Tibial nerve (tissue), 4 donors: ENCODE data around the gene OOEP. TPM values are rescaled to one million over a fixed set of nuclear protein-coding genes. Genes with fewer than 3 reads are reported as not detected.

Experiments
- DNase-seq, 2 donors: peaks; one replicate each; pipeline ENCODE4 v3.0.0-alpha.2; 2019; ENCODE audit warnings: low spot score in 2 of 2
- H3K27ac ChIP-seq, 4 donors: fragments of 200-600 bp; sonication (generic) in 3 of 4; one replicate each; pipeline ENCODE4 v1.5.1; 2017 to 2019; ENCODE audit warnings: mild to moderate bottlenecking in 1 of 4
- H3K27me3 ChIP-seq, 2 donors: fragments of 200-600 bp; sonication (generic) in 1 of 2; one replicate each; pipeline versions ENCODE4 v1.5.1 to v1.6.0; 2017 to 2019
- H3K36me3 ChIP-seq, 3 donors: fragments of 200-600 bp; sonication (generic); one replicate each; pipeline ENCODE4 v1.5.1; 2018 to 2019
- H3K4me1 ChIP-seq, 4 donors: fragments of 200-600 bp; sonication (generic) in 3 of 4; one replicate each; pipeline ENCODE4 v1.5.1; 2017 to 2019
- H3K4me3 ChIP-seq, 4 donors: fragments of 200-600 bp; sonication (generic) in 3 of 4; one replicate each; pipeline ENCODE4 v1.5.1; 2017 to 2019; ENCODE audit warnings: mild to moderate bottlenecking in 1 of 4, moderate library complexity in 1 of 4
- H3K9me3 ChIP-seq, 4 donors: fragments of 200-600 bp; sonication (generic) in 3 of 4; one replicate each; pipeline ENCODE4 v1.5.1; 2017 to 2019
- EP300 ChIP-seq, 2 donors: sonication (generic); formaldehyde crosslinking; IDR thresholded peaks; one replicate each; pipeline ENCODE4 v1.6.1; 2017; ENCODE audit warnings: antibody characterized with exemption in 2 of 2, mild to moderate bottlenecking in 1 of 2
- POLR2A ChIP-seq, 2 donors: fragments of 450-650 bp; IDR thresholded peaks; one replicate each; pipeline ENCODE4 v1.6.1; 2017; ENCODE audit warnings: antibody characterized with exemption in 2 of 2, mild to moderate bottlenecking in 2 of 2, moderate library complexity in 2 of 2
- WGBS, 2 donors: methylation state at CpG; one replicate each; pipeline ENCODE4 v1.1.5; 2018; 5-methylcytosine and 5-hydroxymethylcytosine counted together
- total RNA-seq, 4 donors: library from RNA; depleted of rRNA; stranded (reverse); fragments of >200 nt; gene quantifications; one replicate each; pipeline ENCODE4 v1.1.0, GENCODE V29; 2016
- TF ChIP-seq, protein P1 (sequence below), 5 experiments: fragments of 200-600 bp in 3 of 5; fragments of 450-650 bp in 2 of 5; sonication (generic) in 3 of 5; IDR thresholded peaks; one replicate each; pipeline ENCODE4 v1.5.1; 2016 to 2019; ENCODE audit warnings: antibody characterized with exemption in 5 of 5, mild to moderate bottlenecking in 3 of 5, moderate library complexity in 2 of 5

The OOEP gene
- total RNA-seq, 4 donors from 2014 or later = not detected

DNA sequence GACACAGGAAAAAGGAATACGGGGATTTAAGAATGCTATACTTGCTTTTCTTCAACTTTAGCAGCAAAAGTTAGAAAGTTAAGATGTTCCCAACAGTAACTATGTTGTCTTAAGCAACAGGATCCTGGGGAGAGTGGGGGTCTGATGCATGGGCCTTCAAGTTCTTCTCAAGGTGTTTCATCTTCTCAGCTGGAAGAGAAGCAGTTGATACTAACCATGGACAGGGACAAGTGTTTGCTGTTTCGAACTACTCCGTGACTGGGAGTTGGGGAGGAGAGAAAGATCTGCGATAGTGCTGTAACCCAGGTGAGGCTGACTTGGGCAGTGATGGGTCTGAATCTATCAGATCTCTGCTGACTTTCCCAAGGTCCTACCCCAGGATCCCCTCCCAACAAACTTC lies 1.0 kb downstream of the OOEP start:
- no peaks in the 10 kb centered on the region for H3K4me1 ChIP-seq
- no peaks in the 10 kb centered on the region for H3K27me3 ChIP-seq
- DNase-seq = no peak
- H3K27ac ChIP-seq = no peak overlapping the region
- WGBS, 2 donors = 81 to 89% methylated on average over 4 of the region's 4 CpGs
- H3K36me3 ChIP-seq = no peaks in the 10 kb centered on the region
- TF ChIP-seq EP300 (IDR thresholded peaks at IDR 0.05) (no peak), POLR2A (IDR thresholded peaks at IDR 0.05) (no peak)
- TF ChIP-seq, protein P1, sequence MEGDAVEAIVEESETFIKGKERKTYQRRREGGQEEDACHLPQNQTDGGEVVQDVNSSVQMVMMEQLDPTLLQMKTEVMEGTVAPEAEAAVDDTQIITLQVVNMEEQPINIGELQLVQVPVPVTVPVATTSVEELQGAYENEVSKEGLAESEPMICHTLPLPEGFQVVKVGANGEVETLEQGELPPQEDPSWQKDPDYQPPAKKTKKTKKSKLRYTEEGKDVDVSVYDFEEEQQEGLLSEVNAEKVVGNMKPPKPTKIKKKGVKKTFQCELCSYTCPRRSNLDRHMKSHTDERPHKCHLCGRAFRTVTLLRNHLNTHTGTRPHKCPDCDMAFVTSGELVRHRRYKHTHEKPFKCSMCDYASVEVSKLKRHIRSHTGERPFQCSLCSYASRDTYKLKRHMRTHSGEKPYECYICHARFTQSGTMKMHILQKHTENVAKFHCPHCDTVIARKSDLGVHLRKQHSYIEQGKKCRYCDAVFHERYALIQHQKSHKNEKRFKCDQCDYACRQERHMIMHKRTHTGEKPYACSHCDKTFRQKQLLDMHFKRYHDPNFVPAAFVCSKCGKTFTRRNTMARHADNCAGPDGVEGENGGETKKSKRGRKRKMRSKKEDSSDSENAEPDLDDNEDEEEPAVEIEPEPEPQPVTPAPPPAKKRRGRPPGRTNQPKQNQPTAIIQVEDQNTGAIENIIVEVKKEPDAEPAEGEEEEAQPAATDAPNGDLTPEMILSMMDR (IDR thresholded peaks at IDR 0.05) = no peak
- peaks cover 0 to 33% (median 0%) of the 10 kb centered on the region in 4 donors for H3K9me3 ChIP-seq
- H3K4me3 ChIP-seq = no peak overlapping the region

DNA sequence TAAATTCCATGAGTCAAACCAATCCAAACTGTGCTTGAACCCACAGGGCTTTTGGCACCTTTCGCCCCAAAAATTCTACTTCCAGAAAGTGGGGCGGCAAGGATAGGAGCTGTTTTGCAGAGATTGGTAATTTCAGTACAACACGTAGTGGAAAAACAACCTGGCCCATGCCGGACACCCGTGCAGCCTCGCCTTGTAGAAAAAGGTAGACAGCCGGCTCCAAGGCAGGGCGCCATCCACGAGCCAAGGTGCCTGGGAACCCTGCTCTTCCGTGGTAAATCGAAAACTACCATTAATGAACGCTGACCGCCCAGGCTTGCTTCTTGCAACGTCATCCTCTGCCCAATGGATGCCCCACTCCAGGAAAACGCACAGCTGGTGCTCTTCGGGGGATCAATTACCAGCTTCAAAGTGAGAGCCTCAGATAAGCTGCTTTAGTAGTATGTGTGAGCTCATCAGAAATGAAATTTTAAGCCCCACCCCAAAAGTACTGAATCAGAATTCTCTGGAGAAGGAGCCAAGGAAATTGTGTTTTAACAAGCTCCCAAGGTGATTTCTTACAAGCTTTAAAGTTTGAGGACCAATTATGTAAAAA lies 1.8 kb downstream of the OOEP start:
- no peak for DNase-seq
- H3K4me1 ChIP-seq = no peaks in the 10 kb centered on the region
- H3K27ac ChIP-seq = no peak overlapping the region
- no peak overlapping the region for H3K4me3 ChIP-seq
- H3K9me3 ChIP-seq = peaks cover 0 to 34% (median 0%) of the 10 kb centered on the region in 4 donors
- WGBS, 2 donors = 76 to 84% methylated on average over 16 of the region's 16 CpGs
- TF ChIP-seq, protein P1 (IDR thresholded peaks at IDR 0.05) = no peak
- no peaks in the 10 kb centered on the region for H3K36me3 ChIP-seq
- no peaks in the 10 kb centered on the region for H3K27me3 ChIP-seq

DNA sequence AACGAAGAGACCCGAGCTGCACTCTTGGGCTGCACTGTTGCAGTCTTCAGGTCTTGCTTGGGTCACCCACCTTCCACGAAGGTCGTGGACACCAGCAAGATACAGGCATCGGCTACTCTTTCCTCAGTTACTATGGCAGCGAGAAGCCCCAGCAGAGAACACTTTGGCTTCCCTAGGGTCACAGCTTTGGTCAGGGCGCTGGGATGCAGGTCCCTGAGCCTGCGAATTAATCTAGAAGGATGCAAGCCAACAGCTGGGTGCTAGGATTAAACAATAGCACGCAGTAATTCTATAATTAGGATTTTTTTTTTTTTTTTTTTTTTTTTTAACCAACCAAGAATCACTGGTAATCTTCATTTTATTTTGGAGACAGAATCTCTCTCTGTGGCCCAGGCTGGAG lies 5.1 kb downstream of the OOEP start:
- 86 to 89% methylated on average over 9 of the region's 9 CpGs for WGBS, 2 donors

DNA sequence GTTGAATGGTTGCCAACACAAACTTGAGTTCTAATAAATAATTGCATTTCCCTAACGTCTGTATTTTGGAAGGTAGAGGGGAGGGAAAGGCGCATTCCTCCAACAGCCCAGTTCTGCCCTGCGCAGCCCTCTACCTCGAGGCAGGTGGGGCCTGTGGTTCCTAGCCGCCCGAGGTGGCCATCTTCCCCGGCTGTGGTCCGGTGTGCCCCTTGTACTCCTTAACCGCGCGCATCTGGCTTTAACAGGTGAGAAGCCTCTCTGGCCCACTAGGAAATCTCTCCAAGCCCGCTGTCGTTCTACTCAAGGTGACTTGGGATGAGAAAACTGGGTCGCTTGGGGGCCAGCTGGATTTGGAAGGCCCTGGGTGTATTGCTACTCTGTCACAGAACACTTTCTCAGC lies 5.6 kb downstream of the OOEP start:
- Histone ChIP-seq H3K36me3 (no peaks in the 10 kb centered on the region), H3K27me3 (no peaks in the 10 kb centered on the region), H3K27ac (no peak overlapping the region), H3K9me3 (peaks cover 0 to 15% (median 0%) of the 10 kb centered on the region in 4 donors), H3K4me1 (no peaks in the 10 kb centered on the region), H3K4me3 (no peak overlapping the region)
- TF ChIP-seq, protein P1 (IDR thresholded peaks at IDR 0.05) = no peak
- TF ChIP-seq POLR2A (IDR thresholded peaks at IDR 0.05) (no peak), EP300 (IDR thresholded peaks at IDR 0.05) (no peak)
- WGBS, 2 donors = 91% methylated on average over 14 of the region's 14 CpGs
- no peak for DNase-seq

More for the DNA sequence above, 5.1 kb downstream of the OOEP start:
- peaks cover 0 to 17% (median 0%) of the 10 kb centered on the region in 4 donors for H3K9me3 ChIP-seq
- no peaks in the 10 kb centered on the region for H3K4me1 ChIP-seq
- DNase-seq = no peak
- no peak overlapping the region for H3K4me3 ChIP-seq
- no peak overlapping the region for H3K27ac ChIP-seq
- no peaks in the 10 kb centered on the region for H3K36me3 ChIP-seq
- no peaks in the 10 kb centered on the region for H3K27me3 ChIP-seq
- TF ChIP-seq POLR2A (IDR thresholded peaks at IDR 0.05) (no peak), EP300 (IDR thresholded peaks at IDR 0.05) (no peak)
- TF ChIP-seq, protein P1 (IDR thresholded peaks at IDR 0.05) = no peak

DNA sequence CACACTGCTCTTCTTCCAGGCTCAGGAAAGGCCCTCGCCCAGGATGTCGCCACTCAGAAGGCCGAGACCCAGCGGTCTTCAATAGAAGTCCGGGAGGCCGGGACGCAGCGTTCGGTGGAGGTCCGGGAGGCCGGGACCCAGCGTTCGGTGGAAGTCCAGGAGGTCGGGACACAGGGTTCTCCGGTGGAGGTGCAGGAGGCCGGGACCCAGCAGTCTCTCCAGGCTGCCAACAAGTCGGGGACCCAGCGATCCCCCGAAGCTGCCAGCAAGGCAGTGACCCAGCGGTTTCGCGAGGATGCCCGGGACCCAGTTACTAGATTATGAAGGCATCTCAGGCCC lies 6.2 kb downstream of the OOEP start:
- WGBS, 2 donors = 94 to 96% methylated on average over 20 to 23 of the region's 23 CpGs
- H3K4me1 ChIP-seq = no peaks in the 10 kb centered on the region
- no peak overlapping the region for H3K4me3 ChIP-seq
- no peaks in the 10 kb centered on the region for H3K36me3 ChIP-seq
- H3K27ac ChIP-seq = no peak overlapping the region
- peaks cover 0 to 15% (median 0%) of the 10 kb centered on the region in 4 donors for H3K9me3 ChIP-seq
- DNase-seq = no peak
- TF ChIP-seq POLR2A (IDR thresholded peaks at IDR 0.05) = no peak
- TF ChIP-seq EP300 (IDR thresholded peaks at IDR 0.05) = no peak
- TF ChIP-seq, protein P1 (IDR thresholded peaks at IDR 0.05) = no peak
- no peaks in the 10 kb centered on the region for H3K27me3 ChIP-seq
